ENCODE data around the gene CEP104. TPM values are rescaled to one million over a fixed set of nuclear protein-coding genes. Genes with fewer than 3 reads are reported as not detected.

The CEP104 gene
- total RNA-seq, result 10 to 100 TPM; 26.0 to 41.6 (median 30.8) TPM

GRCh38 chr1:3856923-3857790 is at the start of gene CEP104, which contains the start of gene DFFB:
TSS of gene CEP104 (minus strand) at chr1:3857211. CDS start at chr1:3852407, 4,804 bp downstream.
TSS of gene DFFB (plus strand) at chr1:3857476. CDS start at chr1:3857604, 128 bp downstream.
- WGBS, 2 donors, result 0% methylated on average over 5 to 24 of the region's 73 CpGs
- intact Hi-C loops (cut with DNase I), result loop anchor here (5.0 kb wide), 1 partner anchor 40 kb away; no protein-coding TSS in a partner anchor
- no peaks in the 10 kb centered on the region for H3K9me3 ChIP-seq
- no peaks in the 10 kb centered on the region for H3K27me3 ChIP-seq
- peak; percentile 35 to 92 for TF ChIP-seq POLR2A (IDR thresholded peaks at IDR 0.05)
- TF ChIP-seq, protein P1, sequence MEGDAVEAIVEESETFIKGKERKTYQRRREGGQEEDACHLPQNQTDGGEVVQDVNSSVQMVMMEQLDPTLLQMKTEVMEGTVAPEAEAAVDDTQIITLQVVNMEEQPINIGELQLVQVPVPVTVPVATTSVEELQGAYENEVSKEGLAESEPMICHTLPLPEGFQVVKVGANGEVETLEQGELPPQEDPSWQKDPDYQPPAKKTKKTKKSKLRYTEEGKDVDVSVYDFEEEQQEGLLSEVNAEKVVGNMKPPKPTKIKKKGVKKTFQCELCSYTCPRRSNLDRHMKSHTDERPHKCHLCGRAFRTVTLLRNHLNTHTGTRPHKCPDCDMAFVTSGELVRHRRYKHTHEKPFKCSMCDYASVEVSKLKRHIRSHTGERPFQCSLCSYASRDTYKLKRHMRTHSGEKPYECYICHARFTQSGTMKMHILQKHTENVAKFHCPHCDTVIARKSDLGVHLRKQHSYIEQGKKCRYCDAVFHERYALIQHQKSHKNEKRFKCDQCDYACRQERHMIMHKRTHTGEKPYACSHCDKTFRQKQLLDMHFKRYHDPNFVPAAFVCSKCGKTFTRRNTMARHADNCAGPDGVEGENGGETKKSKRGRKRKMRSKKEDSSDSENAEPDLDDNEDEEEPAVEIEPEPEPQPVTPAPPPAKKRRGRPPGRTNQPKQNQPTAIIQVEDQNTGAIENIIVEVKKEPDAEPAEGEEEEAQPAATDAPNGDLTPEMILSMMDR (IDR thresholded peaks at IDR 0.05), result peak in 4 of 6 experiments; percentile 32 to 72 (median 46)
- H3K27ac ChIP-seq, result peak within 1 kb of the TSS; percentile 60 to 72 (median 63)
- H3K36me3 ChIP-seq, result no peaks in the 10 kb centered on the region
- peak; percentile 99 for DNase-seq
- peak within 1 kb of the TSS; percentile 56 to 89 (median 64) for H3K4me3 ChIP-seq (replicated peaks in 1 of 3)
- peaks cover 18 to 23% of the 10 kb centered on the region in 2 donors for H3K4me1 ChIP-seq

DNA sequence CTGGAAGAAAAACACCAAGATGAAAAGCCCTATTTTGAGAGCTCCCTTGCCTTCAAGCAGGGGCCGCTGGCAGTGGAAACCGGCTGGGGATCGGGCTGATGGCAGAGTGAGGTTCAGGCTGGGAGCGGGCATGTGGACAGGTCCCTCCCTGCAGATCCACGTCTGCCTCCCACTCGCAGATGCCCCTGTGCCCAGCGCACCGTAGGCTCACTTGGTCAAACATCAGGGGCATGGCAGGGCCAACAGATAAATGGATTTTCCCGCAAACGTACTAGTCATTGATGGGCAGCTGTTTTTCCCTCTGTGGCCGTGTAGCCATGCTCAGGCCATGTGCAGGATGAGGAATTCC is 49.6 kb upstream of the CEP104 start:
- TF ChIP-seq POLR2A (IDR thresholded peaks at IDR 0.05), result no peak
- TF ChIP-seq, protein P1 (IDR thresholded peaks at IDR 0.05), result no peak

GRCh38 chr1:3905953-3906671 is 49.1 kb upstream of the CEP104 start:
- intact Hi-C loops (cut with DNase I), result no loop called here

More for the DNA sequence above, 49.6 kb upstream of the CEP104 start:
- Histone ChIP-seq H3K9me3 (no peaks in the 10 kb centered on the region), H3K36me3 (no peaks in the 10 kb centered on the region), H3K27ac (no peak overlapping the region), H3K4me3 (replicated peaks in 1 of 3) (no peak overlapping the region), H3K4me1 (peaks cover under 1 to 5% of the 10 kb centered on the region in 2 donors), H3K27me3 (no peaks in the 10 kb centered on the region)
- WGBS, 2 donors, result 89 to 93% methylated on average over 10 to 11 of the region's 11 CpGs
- DNase-seq, result no peak
- intact Hi-C loops (cut with DNase I), result no loop called here

GRCh38 chr1:3905266-3905952 is 48.4 kb upstream of the CEP104 start:
- DNase-seq, result no peak
- intact Hi-C loops (cut with DNase I), result no loop called here
- Histone ChIP-seq H3K36me3 (no peaks in the 10 kb centered on the region), H3K4me3 (replicated peaks in 1 of 3) (no peak overlapping the region), H3K9me3 (no peaks in the 10 kb centered on the region), H3K27me3 (no peaks in the 10 kb centered on the region), H3K27ac (no peak overlapping the region), H3K4me1 (peaks cover 0 to 3% of the 10 kb centered on the region in 2 donors)
- 87% methylated on average over 19 of the region's 19 CpGs for WGBS, 2 donors
- TF ChIP-seq POLR2A (IDR thresholded peaks at IDR 0.05), result no peak
- TF ChIP-seq, protein P1 (IDR thresholded peaks at IDR 0.05), result no peak

More at GRCh38 chr1:3905953-3906671, 49.1 kb upstream of the CEP104 start:
- Histone ChIP-seq H3K27ac (no peak overlapping the region), H3K27me3 (no peaks in the 10 kb centered on the region), H3K36me3 (no peaks in the 10 kb centered on the region), H3K4me1 (peaks cover 3 to 4% of the 10 kb centered on the region in 2 donors), H3K9me3 (no peaks in the 10 kb centered on the region), H3K4me3 (replicated peaks in 1 of 3) (no peak overlapping the region)
- no peak for DNase-seq
- 83 to 87% methylated on average over 18 of the region's 18 CpGs for WGBS, 2 donors
- TF ChIP-seq POLR2A (IDR thresholded peaks at IDR 0.05), result no peak
- TF ChIP-seq, protein P1 (IDR thresholded peaks at IDR 0.05), result no peak
